ENCODE data around the gene NTRK1.

NTRK1 gene

DNA sequence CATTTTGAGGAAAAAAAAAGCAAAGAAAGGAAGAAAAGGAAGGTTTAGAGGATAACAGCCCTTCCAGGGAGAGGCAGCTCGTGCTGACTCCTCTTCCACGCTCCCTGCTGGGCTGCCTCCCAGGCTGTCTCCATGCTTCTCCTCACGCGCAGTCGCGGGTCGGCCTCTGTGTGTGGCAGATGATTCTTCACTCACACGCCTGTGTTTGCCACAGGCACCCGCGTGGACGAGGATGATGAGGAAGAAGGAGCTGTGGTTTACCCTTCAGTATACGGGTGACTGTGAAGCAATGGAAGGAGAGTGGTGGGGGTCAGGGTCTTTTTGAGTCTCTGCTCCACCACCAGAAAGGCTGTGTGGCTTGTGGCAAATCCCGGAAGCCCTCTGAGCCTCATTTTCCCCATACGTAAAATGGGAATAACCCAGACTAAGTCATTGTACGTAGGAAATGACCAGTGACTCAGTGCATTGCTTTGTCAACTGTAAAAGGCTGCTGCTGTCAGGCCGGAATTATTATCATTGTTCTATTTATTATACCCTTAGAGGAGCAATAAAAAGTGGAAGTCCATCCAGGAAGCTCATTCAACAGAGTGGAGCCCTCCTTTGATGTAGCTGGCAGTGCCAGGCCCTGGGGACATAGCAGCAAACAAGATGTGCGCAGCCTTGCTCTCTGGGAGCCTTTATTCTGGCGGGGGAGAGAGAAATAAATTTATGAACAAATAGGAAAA, 32.1 kb upstream of the NTRK1 start:
- no peak for TF ChIP-seq CTCF (IDR thresholded peaks at IDR 0.05; ENCODE audit: low read depth, low read length)
- no peak overlapping the region for H3K4me3 ChIP-seq (ENCODE audit: low read depth, low read length)

- no peak for TF ChIP-seq CTCF (IDR thresholded peaks at IDR 0.05; ENCODE audit: low read depth, low read length)
- no peak overlapping the region for H3K4me3 ChIP-seq (ENCODE audit: low read depth, low read length)
Observed at GRCh38 chr1:156832434-156832833, 28.2 kb upstream of the NTRK1 start.

DNA sequence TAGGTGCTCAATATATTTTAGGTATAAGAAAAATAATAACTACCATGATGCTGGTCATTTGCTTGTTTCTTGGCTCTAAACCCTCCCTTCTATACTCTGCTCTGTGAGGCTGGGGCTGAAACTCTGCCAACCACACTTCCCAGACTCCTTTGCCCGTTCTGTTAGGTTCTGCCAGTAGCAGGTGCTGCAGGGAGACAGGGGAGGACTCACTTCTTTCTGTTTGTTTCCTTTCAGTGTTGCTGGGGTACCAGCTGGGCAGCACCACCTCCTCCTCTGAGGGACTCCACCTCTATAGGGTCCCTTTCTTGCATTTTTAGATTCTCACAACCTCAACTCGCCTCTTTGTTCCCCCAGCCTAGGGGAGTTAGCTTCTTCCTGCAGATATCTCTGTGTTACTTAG, 27.1 kb upstream of the NTRK1 start:
- no peak for TF ChIP-seq CTCF (IDR thresholded peaks at IDR 0.05; ENCODE audit: low read depth, low read length)
- H3K4me3 ChIP-seq (ENCODE audit: low read depth, low read length): no peak overlapping the region

DNA sequence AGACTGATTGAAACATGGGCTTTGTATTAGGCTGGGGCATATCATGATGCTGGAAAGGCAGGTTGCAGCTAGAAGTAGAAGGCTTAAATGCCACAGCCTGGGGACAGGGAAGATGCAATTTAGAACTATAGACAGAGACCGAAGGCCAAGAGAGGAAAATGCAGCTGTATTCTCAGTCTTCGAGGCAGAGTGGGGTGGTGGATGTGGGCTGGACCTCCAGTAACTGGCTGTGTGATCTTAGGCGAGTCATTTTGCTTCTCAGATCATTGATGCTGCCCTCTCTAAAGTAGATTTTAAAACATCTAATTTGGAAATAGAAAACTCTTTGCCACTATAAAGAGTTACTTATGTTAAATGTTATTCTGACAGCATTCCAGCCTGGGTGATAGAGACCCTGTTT, 26.3 kb upstream of the NTRK1 start:
- no peak overlapping the region for H3K4me3 ChIP-seq (ENCODE audit: low read depth, low read length)
- TF ChIP-seq CTCF (IDR thresholded peaks at IDR 0.05; ENCODE audit: low read depth, low read length): no peak

- H3K4me3 ChIP-seq (ENCODE audit: low read depth, low read length): no peak overlapping the region
- no peak for TF ChIP-seq CTCF (IDR thresholded peaks at IDR 0.05; ENCODE audit: low read depth, low read length)
Observed at GRCh38 chr1:156836041-156836654, 24.5 kb upstream of the NTRK1 start.

- TF ChIP-seq CTCF (IDR thresholded peaks at IDR 0.05; ENCODE audit: low read depth, low read length): no peak
- H3K4me3 ChIP-seq (ENCODE audit: low read depth, low read length): no peak overlapping the region
Observed at GRCh38 chr1:156836892-156837291, 23.8 kb upstream of the NTRK1 start.

GRCh38 chr1:156838972-156839371, 21.7 kb upstream of the NTRK1 start:
- peak; percentile 93 for TF ChIP-seq CTCF (IDR thresholded peaks at IDR 0.05; ENCODE audit: low read depth, low read length)
- no peak overlapping the region for H3K4me3 ChIP-seq (ENCODE audit: low read depth, low read length)
